Fibroblast of skin of right biceps (primary cell): ENCODE data around the gene PTGDS.

Experiments used
- DNase-seq: peaks from one replicate; pipeline ENCODE4 v3.0.0-alpha.2; 2013

The PTGDS gene

GRCh38 chr9:136977223-136977622 is at the start of gene PTGDS:
Gene PTGDS (plus strand): TSS chr9:136977504. CDS start chr9:136977579, 75 bp downstream.
- DNase-seq, result no peak

GRCh38 chr9:136928591-136928990 is 48.7 kb upstream of the PTGDS start:
- no peak for DNase-seq

GRCh38 chr9:136930014-136930413 is 47.3 kb upstream of the PTGDS start:
- DNase-seq, result no peak

- no peak for DNase-seq
These were observed 45.6 kb upstream of the PTGDS start for GRCh38 chr9:136931611-136932130.

GRCh38 chr9:136934277-136934676 is 43.0 kb upstream of the PTGDS start:
- no peak for DNase-seq

GRCh38 chr9:136935651-136936050 is 41.7 kb upstream of the PTGDS start:
- no peak for DNase-seq

GRCh38 chr9:136936645-136937170 is 40.6 kb upstream of the PTGDS start:
- DNase-seq, result no peak

GRCh38 chr9:136937186-136938001 is 39.9 kb upstream of the PTGDS start:
- DNase-seq, result no peak

- no peak for DNase-seq
These were observed 37.8 kb upstream of the PTGDS start for GRCh38 chr9:136939431-136939995.

GRCh38 chr9:136939996-136940525 is 37.2 kb upstream of the PTGDS start:
- no peak for DNase-seq

- no peak for DNase-seq
These were observed 36.6 kb upstream of the PTGDS start for GRCh38 chr9:136940526-136941230.

GRCh38 chr9:136941231-136942111 is 35.8 kb upstream of the PTGDS start:
- no peak for DNase-seq

- DNase-seq, result no peak
These were observed 35.0 kb upstream of the PTGDS start for GRCh38 chr9:136942112-136942880.

- DNase-seq, result no peak
These were observed 34.4 kb upstream of the PTGDS start for GRCh38 chr9:136942881-136943230.

- no peak for DNase-seq
These were observed 33.8 kb upstream of the PTGDS start for GRCh38 chr9:136943291-136944211.

GRCh38 chr9:136944212-136944518 is 33.1 kb upstream of the PTGDS start:
- DNase-seq, result peak; percentile 56

GRCh38 chr9:136944519-136945332 is 32.6 kb upstream of the PTGDS start, which contains the start of the genes C8G and FBXW5:
Gene C8G (plus strand): TSS chr9:136945243. CDS start chr9:136945321, 78 bp downstream.
Gene FBXW5 (minus strand): TSS chr9:136944738. CDS start chr9:136944083, 655 bp downstream.
- DNase-seq, result peak; percentile 93

- no peak for DNase-seq
These were observed 31.7 kb upstream of the PTGDS start for GRCh38 chr9:136945333-136946227.
